ENCODE results near the gene NLGN3. TPM values are rescaled to one million over a fixed set of nuclear protein-coding genes. Genes with fewer than 3 reads are reported as not detected.

NLGN3 gene
- total RNA-seq, 2 donors from 2014 or later: 0.19 to 0.98 TPM

DNA sequence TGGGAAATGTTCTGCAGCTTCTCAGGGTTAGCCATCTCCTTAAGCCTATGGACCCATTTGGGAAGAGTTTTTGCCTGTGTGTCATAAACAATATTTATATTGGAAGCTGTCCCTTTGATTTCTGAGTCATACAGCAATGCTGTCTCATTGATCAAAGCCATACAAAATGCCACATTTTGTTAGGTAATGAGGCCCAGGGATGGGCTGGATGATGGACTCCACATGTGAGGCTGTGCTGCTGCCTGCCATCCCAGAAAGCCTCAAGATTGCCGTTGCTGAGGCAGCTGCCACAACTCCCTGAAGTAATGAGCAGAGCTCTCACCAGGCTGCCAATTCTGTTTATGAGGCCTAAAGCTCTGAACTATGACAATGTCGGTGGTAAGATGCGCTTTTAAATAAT is 66.2 kb downstream of the NLGN3 start:
- Histone ChIP-seq H3K4me3 (no peak overlapping the region), H3K27me3 (no peaks in the 10 kb centered on the region), H3K9me3 (no peaks in the 10 kb centered on the region), H3K36me3 (no peaks in the 10 kb centered on the region), H3K27ac (no peak overlapping the region), H3K4me1 (no peaks in the 10 kb centered on the region)
- no peak for DNase-seq (ENCODE audit: low spot score)
- TF ChIP-seq, protein P1, sequence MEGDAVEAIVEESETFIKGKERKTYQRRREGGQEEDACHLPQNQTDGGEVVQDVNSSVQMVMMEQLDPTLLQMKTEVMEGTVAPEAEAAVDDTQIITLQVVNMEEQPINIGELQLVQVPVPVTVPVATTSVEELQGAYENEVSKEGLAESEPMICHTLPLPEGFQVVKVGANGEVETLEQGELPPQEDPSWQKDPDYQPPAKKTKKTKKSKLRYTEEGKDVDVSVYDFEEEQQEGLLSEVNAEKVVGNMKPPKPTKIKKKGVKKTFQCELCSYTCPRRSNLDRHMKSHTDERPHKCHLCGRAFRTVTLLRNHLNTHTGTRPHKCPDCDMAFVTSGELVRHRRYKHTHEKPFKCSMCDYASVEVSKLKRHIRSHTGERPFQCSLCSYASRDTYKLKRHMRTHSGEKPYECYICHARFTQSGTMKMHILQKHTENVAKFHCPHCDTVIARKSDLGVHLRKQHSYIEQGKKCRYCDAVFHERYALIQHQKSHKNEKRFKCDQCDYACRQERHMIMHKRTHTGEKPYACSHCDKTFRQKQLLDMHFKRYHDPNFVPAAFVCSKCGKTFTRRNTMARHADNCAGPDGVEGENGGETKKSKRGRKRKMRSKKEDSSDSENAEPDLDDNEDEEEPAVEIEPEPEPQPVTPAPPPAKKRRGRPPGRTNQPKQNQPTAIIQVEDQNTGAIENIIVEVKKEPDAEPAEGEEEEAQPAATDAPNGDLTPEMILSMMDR (IDR thresholded peaks at IDR 0.05): no peak

DNA sequence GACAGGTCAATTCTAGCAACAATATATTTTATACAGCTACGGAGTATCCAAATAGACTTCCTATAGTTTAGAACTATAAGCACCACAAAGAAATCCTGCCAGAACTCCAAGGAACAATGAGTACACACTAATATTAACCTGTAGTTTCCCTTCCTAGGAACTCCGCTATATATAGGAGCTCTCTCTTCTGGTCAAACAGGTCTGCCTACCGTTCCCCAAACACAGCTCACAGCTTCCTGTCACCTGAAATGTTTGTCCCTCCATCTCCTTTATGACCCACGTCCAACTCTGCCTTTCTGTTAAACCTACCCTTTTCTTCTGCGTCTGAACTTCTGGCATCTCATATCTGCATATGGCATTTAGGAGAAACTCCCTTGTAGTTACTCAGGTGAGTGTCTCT is 67.9 kb downstream of the NLGN3 start:
- H3K27me3 ChIP-seq: no peaks in the 10 kb centered on the region
- no peaks in the 10 kb centered on the region for H3K36me3 ChIP-seq
- no peaks in the 10 kb centered on the region for H3K9me3 ChIP-seq
- no peak overlapping the region for H3K27ac ChIP-seq
- no peaks in the 10 kb centered on the region for H3K4me1 ChIP-seq
- DNase-seq (ENCODE audit: low spot score): no peak
- H3K4me3 ChIP-seq: no peak overlapping the region
- TF ChIP-seq, protein P1 (IDR thresholded peaks at IDR 0.05): no peak

DNA sequence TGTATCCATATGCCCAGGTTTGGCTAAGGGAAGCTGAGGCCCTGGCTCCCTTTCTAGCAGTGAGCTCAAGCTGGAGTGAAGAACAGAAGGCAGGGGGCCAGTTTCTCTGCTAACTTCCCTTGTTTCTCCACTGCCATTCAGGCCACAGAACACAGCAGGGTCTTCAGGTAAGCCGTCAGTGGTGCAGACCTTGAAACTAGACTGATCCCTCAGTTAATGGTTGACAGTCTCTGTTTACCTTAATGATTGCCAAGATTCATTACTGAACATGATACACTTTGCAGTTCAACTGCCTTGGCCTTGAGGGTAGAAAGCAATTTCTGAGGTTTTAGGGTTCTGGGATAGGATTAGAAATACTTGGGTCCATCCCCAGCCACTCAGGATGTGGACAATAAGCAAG is 69.5 kb downstream of the NLGN3 start:
- no peaks in the 10 kb centered on the region for H3K27me3 ChIP-seq
- H3K27ac ChIP-seq: no peak overlapping the region
- no peak overlapping the region for H3K4me3 ChIP-seq
- H3K36me3 ChIP-seq: no peaks in the 10 kb centered on the region
- TF ChIP-seq, protein P1 (IDR thresholded peaks at IDR 0.05): no peak
- no peak for DNase-seq (ENCODE audit: low spot score)
- H3K9me3 ChIP-seq: no peaks in the 10 kb centered on the region
- no peaks in the 10 kb centered on the region for H3K4me1 ChIP-seq

DNA sequence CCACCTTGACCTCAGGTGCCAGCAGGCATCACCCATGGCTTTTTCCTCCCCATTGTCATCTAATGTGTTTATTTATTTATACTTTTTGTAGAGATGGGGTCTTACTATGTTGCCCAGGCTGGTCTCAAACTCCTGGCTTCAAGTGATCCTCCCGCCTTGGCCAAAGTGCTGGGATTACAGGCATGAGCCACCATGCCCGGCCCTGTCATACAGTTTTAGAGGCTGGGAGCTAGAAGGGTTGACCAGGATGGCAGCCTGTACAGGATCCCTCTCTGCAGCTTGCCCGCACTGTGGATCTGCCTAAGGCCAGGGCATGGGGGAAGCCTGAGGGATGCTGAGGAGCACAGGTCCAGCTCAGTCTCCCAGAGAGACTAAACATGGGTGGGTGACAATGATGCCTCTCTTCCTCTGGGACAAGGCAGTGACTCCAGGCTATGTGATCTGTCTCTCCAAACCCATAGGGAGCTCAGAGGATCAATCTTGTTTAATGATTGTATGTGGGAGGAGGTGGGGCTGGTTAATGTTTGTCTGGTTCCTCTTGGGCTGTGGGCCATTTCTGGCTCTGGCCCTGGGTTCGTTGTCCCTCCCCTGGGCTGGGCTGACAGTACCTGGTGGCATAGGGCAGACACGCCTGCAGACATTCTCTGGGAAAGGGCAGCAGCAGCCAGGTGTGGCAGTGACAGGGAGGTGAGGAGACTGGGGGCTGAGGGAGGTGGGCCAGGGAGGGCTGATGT is 70.1 kb downstream of the NLGN3 start:
- Histone ChIP-seq H3K36me3 (no peaks in the 10 kb centered on the region), H3K4me1 (no peaks in the 10 kb centered on the region), H3K4me3 (no peak overlapping the region), H3K27me3 (no peaks in the 10 kb centered on the region), H3K27ac (no peak overlapping the region), H3K9me3 (no peaks in the 10 kb centered on the region)
- DNase-seq (ENCODE audit: low spot score): no peak
- TF ChIP-seq, protein P1 (IDR thresholded peaks at IDR 0.05): no peak

DNA sequence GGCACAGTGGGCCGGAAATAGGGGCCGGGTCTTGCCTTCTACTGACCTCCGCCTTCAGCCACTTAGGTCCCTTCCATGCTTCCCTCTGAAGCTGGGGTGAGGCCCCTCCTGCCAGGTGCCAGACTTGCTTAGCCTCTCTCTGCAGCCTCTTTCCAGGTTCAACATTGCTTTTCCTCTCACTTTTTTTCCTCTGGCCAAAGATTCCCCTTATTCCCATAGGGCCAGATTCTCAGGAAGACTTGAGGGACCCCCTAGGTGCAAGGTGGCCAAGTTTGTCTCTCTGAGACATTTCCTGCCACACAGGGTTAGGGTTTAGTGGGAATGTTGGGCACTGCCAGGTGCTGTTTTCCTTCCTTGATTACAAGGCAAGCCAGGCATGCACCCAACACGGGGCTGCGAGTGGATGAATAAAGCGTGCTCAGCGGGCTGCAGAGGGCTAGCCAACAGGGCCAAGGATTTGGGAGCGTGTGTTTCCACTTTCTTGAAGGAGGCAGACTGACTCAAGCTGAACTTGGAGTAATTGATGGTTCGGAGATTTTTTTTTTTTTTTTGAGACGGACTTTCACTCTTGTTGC is 70.8 kb downstream of the NLGN3 start:
- H3K27ac ChIP-seq: no peak overlapping the region
- TF ChIP-seq, protein P1 (IDR thresholded peaks at IDR 0.05): no peak

More for the DNA sequence above, 70.8 kb downstream of the NLGN3 start:
- DNase-seq (ENCODE audit: low spot score): no peak
- Histone ChIP-seq H3K9me3 (no peaks in the 10 kb centered on the region), H3K4me1 (no peaks in the 10 kb centered on the region), H3K4me3 (no peak overlapping the region), H3K27me3 (no peaks in the 10 kb centered on the region), H3K36me3 (no peaks in the 10 kb centered on the region)

Data from right atrium auricular region (tissue), 2 donors.